Loucy (cell line): ENCODE measurements around the gene PITPNB.

Experiments
- CTCF ChIP-seq: fragments of 200-600 bp; sonication (generic); conservative IDR thresholded peaks from 2 replicates; pipeline ENCODE4 v1.5.1; 2014; ENCODE audit warnings: mild to moderate bottlenecking, antibody characterized with exemption, low read length
- EZH2phosphoT487 ChIP-seq: fragments of 200-600 bp; IDR thresholded peaks from 2 replicates; pipeline ENCODE4 v1.6.1; 2018; ENCODE audit warnings: antibody characterized with exemption, mild to moderate bottlenecking, moderate library complexity, borderline replicate concordance

GRCh38 chr22:27842201-27842600, 76.9 kb downstream of the PITPNB start:
- TF ChIP-seq EZH2phosphoT487 (no peak), CTCF (no peak)
